ENCODE data around the gene PLCH1. TPM values are rescaled to one million over a fixed set of nuclear protein-coding genes. Genes with fewer than 3 reads are reported as not detected.

The PLCH1 gene
- total and polyA plus RNA-seq, 10 of the 15 experiments (the other 5 are each of a cell fraction or from before 2014, with no cell fraction given): 0.03 to 0.22 (median 0.04) TPM; not detected in 5

DNA sequence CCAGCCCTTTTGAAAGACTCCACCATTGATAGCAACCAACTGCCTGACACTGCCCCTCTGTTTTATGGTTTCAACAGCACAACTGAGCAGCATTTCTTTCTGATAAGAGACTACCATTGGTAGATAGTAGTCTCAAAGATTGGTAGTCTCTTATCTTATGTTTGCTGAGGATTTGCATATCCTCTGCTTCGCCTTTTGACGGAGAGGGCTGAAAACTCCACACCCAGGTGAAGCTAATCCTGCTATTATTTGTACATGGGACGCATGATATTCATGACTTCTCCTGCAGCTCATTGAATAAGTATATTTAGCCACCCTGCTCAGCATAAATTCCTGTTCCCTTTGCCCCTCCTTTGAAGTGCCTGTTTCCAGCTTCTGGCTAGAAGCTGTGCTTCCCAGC lies 332.0 kb downstream of the PLCH1 start:
- no peak for ATAC-seq
- CTCF ChIA-PET: interaction anchor here (1.5 kb wide), 1 partner anchor 289 kb away, joined by 7 read pairs; no protein-coding TSS in a partner anchor
- in situ Hi-C loops (cut with MboI): no loop called here

More for the DNA sequence above, 332.0 kb downstream of the PLCH1 start:
- Histone ChIP-seq H3K9me3 (replicated peaks; ENCODE audit: control insufficient read depth, insufficient read depth, low read length) (no peaks in the 10 kb centered on the region), H3K27ac (ENCODE audit: control insufficient read depth, insufficient read depth) (no peak overlapping the region), H2AFZ (ENCODE audit: control insufficient read depth, low read depth, low read length) (no peak overlapping the region), H3K27me3 (replicated peaks in 1 of 2; ENCODE audit: control insufficient read depth in 2 of 2, insufficient read depth in 2 of 2, low read length in 1 of 2) (no peaks in the 10 kb centered on the region), H3K79me2 (ENCODE audit: control insufficient read depth, insufficient read depth, low read length) (no peaks in the 10 kb centered on the region), H4K20me1 (ENCODE audit: control insufficient read depth, insufficient read depth) (no peaks in the 10 kb centered on the region), H3K9ac (ENCODE audit: control insufficient read depth, insufficient read depth, low read length) (no peak overlapping the region), H3K4me1 (ENCODE audit: control insufficient read depth, insufficient read depth, low read length) (no peaks in the 10 kb centered on the region), H3K36me3 (ENCODE audit: control insufficient read depth in 2 of 2, insufficient read depth in 2 of 2, low read length in 1 of 2) (no peaks in the 10 kb centered on the region), H3K4me2 (ENCODE audit: control insufficient read depth, insufficient read depth) (no peak overlapping the region), H3K4me3 (no peak overlapping the region)
- RAD21 ChIA-PET (ENCODE audit: unreplicated experiment): no interaction called here
- SMC1A ChIA-PET (ENCODE audit: uncharacterized antibody, unreplicated experiment): interaction anchor here (0.7 to 2.4 kb wide), 2 partner anchors 289 to 818 kb away, joined by 3 to 9 read pairs; no protein-coding TSS in a partner anchor
- BruUV-seq (replicated peaks): no TSS peak
- no peak for FAIRE-seq
- no peak for TF ChIP-seq EGR1 (IDR thresholded peaks at IDR 0.05; ENCODE audit: borderline replicate concordance in 1 of 2, low read depth in 2 of 2, low read length in 2 of 2)
- TF ChIP-seq, protein P1, sequence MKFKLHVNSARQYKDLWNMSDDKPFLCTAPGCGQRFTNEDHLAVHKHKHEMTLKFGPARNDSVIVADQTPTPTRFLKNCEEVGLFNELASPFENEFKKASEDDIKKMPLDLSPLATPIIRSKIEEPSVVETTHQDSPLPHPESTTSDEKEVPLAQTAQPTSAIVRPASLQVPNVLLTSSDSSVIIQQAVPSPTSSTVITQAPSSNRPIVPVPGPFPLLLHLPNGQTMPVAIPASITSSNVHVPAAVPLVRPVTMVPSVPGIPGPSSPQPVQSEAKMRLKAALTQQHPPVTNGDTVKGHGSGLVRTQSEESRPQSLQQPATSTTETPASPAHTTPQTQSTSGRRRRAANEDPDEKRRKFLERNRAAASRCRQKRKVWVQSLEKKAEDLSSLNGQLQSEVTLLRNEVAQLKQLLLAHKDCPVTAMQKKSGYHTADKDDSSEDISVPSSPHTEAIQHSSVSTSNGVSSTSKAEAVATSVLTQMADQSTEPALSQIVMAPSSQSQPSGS (IDR thresholded peaks at IDR 0.05; ENCODE audit: low read length): no peak
- TF ChIP-seq PAX5 (IDR thresholded peaks at IDR 0.05; ENCODE audit: borderline replicate concordance, low read depth, low read length): no peak
- TF ChIP-seq NR2C1 (IDR thresholded peaks at IDR 0.05): no peak
- TF ChIP-seq STAT3 (IDR thresholded peaks at IDR 0.05; ENCODE audit: low read depth, low read length): no peak
- TF ChIP-seq SPI1 (IDR thresholded peaks at IDR 0.05; ENCODE audit: borderline replicate concordance, insufficient read depth, low read depth, low read length): no peak
- TF ChIP-seq, protein P2, sequence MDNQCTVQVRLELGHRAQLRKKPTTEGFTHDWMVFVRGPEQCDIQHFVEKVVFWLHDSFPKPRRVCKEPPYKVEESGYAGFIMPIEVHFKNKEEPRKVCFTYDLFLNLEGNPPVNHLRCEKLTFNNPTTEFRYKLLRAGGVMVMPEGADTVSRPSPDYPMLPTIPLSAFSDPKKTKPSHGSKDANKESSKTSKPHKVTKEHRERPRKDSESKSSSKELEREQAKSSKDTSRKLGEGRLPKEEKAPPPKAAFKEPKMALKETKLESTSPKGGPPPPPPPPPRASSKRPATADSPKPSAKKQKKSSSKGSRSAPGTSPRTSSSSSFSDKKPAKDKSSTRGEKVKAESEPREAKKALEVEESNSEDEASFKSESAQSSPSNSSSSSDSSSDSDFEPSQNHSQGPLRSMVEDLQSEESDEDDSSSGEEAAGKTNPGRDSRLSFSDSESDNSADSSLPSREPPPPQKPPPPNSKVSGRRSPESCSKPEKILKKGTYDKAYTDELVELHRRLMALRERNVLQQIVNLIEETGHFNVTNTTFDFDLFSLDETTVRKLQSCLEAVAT (IDR thresholded peaks at IDR 0.05): no peak
- no peak for TF ChIP-seq SUZ12 (IDR thresholded peaks at IDR 0.05; ENCODE audit: unreplicated experiment)
- no peak for TF ChIP-seq SMC3 (IDR thresholded peaks at IDR 0.05; ENCODE audit: borderline replicate concordance, low read length)
- TF ChIP-seq KDM1A (IDR thresholded peaks at IDR 0.05; ENCODE audit: borderline replicate concordance): no peak
- no peak for TF ChIP-seq IKZF2 (IDR thresholded peaks at IDR 0.05)
- no peak for TF ChIP-seq MEF2B (IDR thresholded peaks at IDR 0.05; ENCODE audit: partially characterized antibody, poor library complexity, severe bottlenecking)
- TF ChIP-seq, protein P3, sequence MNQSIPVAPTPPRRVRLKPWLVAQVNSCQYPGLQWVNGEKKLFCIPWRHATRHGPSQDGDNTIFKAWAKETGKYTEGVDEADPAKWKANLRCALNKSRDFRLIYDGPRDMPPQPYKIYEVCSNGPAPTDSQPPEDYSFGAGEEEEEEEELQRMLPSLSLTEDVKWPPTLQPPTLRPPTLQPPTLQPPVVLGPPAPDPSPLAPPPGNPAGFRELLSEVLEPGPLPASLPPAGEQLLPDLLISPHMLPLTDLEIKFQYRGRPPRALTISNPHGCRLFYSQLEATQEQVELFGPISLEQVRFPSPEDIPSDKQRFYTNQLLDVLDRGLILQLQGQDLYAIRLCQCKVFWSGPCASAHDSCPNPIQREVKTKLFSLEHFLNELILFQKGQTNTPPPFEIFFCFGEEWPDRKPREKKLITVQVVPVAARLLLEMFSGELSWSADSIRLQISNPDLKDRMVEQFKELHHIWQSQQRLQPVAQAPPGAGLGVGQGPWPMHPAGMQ (IDR thresholded peaks at IDR 0.05; ENCODE audit: borderline replicate concordance): no peak
- no peak for TF ChIP-seq CBFB (IDR thresholded peaks at IDR 0.05; ENCODE audit: low read depth)
- no peak for TF ChIP-seq CHD4 (IDR thresholded peaks at IDR 0.05)
- intact Hi-C loops (cut with micrococcal nuclease; ENCODE audit: unreplicated experiment): no loop called here
- 8% methylated on average over 3 of the region's 3 CpGs for WGBS (ENCODE audit: insufficient coverage, insufficient replicate concordance, low lambda C conversion rate, missing lambda C conversion rate)
- no peak for DNase-seq (ENCODE audit: low read depth, low spot score)
- POLR2A ChIA-PET: no interaction called here
